OCI-LY7 (cell line): ENCODE data around the gene WNK4.

ENCODE experiments used
- CTCF ChIP-seq: fragments of 200-600 bp; sonication (generic); conservative IDR thresholded peaks from 2 replicates; pipeline ENCODE4 v1.5.1; 2014; ENCODE audit warnings: mild to moderate bottlenecking, antibody characterized with exemption, low read length, moderate library complexity, mixed read lengths
- EZH2phosphoT487 ChIP-seq: fragments of 200-600 bp; sonication (generic); IDR thresholded peaks from 2 replicates; pipeline ENCODE4 v1.6.1; 2018; ENCODE audit warnings: low read depth, borderline replicate concordance, mild to moderate bottlenecking, mixed run types, antibody characterized with exemption, low read length, moderate library complexity, mixed read lengths

DNA sequence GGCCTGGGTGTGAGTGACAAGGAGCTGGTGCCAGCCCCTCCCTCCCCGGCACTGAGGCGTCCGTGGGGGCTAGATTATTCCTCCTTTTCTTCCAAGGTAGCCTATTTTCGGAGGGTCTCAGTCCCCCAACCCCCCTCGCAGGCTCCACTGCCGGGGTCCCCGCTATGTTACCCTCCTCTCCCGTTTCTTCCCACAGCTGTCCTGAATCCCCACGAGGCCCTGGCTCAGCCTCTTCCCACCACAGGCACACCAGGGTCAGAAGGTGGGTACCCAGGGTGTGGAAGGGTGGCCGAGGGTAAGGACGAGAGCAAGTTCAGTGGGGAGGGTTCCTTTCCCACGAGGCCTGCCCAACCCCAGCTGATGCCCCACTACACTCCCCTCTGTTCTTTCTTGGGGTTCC lies 18.8 kb upstream of the WNK4 start:
- TF ChIP-seq CTCF (no peak), EZH2phosphoT487 (no peak)
